KBM-7 (cell line): Measurements from ENCODE around the gene KCNAB2.
A peak's percentile ranks its signal among the peaks of the same experiment; 100 is the strongest.

Source experiments
- DNase-seq: peaks from one replicate; pipeline ENCODE4 v3.0.0-alpha.2; 2015
- in situ Hi-C: fragments of 300-500 bp; cut with MboI; formaldehyde crosslinking; loops from 2 replicates; pipeline ENCODE4 v1.14.3; 2020; ENCODE audit warnings: low sequenced_read_pairs, low pct_unique_long_range_greater_than_20kb, mixed read lengths

KCNAB2 gene

GRCh38 chr1:6090996-6091822 is 45.5 kb downstream of the KCNAB2 start:
- in situ Hi-C loops = no loop called here
- no peak for DNase-seq

GRCh38 chr1:6091823-6092109 is 46.1 kb downstream of the KCNAB2 start:
- no peak for DNase-seq
- in situ Hi-C loops = no loop called here

- DNase-seq = no peak
- in situ Hi-C loops = no loop called here
Observed at GRCh38 chr1:6092211-6092610, 46.5 kb downstream of the KCNAB2 start.

GRCh38 chr1:6093071-6093470 is 47.4 kb downstream of the KCNAB2 start:
- no peak for DNase-seq
- in situ Hi-C loops = no loop called here

- in situ Hi-C loops = no loop called here
- DNase-seq = no peak
Observed at GRCh38 chr1:6093611-6094010, 47.9 kb downstream of the KCNAB2 start.

GRCh38 chr1:6094246-6094645 is 48.6 kb downstream of the KCNAB2 start:
- DNase-seq = no peak
- in situ Hi-C loops = no loop called here

GRCh38 chr1:6094801-6095505 is 49.3 kb downstream of the KCNAB2 start:
- in situ Hi-C loops = no loop called here
- DNase-seq = no peak

GRCh38 chr1:6095511-6096242 is 50.0 kb downstream of the KCNAB2 start:
- in situ Hi-C loops = no loop called here
- DNase-seq = no peak

- in situ Hi-C loops = no loop called here
- DNase-seq = no peak
Observed at GRCh38 chr1:6096243-6097116, 50.8 kb downstream of the KCNAB2 start.

- no peak for DNase-seq
- in situ Hi-C loops = no loop called here
Observed at GRCh38 chr1:6097117-6097595, 51.5 kb downstream of the KCNAB2 start.

GRCh38 chr1:6097824-6098223 is 52.1 kb downstream of the KCNAB2 start:
- no peak for DNase-seq
- in situ Hi-C loops = no loop called here

GRCh38 chr1:6098303-6099215 is 52.9 kb downstream of the KCNAB2 start:
- in situ Hi-C loops = no loop called here

GRCh38 chr1:6099297-6099696 is 53.6 kb downstream of the KCNAB2 start:
- no peak for DNase-seq
- in situ Hi-C loops = no loop called here

More at GRCh38 chr1:6098303-6099215, 52.9 kb downstream of the KCNAB2 start:
- DNase-seq = no peak

- in situ Hi-C loops = no loop called here
- DNase-seq = peak; percentile 14
Observed at GRCh38 chr1:6099787-6100765, 54.4 kb downstream of the KCNAB2 start.

GRCh38 chr1:6100861-6101783 is 55.4 kb downstream of the KCNAB2 start:
- in situ Hi-C loops = no loop called here
- peak; percentile 32 for DNase-seq
